B cell (primary cell): Measurements from ENCODE around the gene LLCFC1. TPM values are rescaled to one million over a fixed set of nuclear protein-coding genes. Genes with fewer than 3 reads are reported as not detected.

Experiments
- ATAC-seq: fragments of 200-7000 bp; cut with Tn5 transposase; one replicate; pipeline ENCODE4 v1.10.0; 2021; ENCODE audit warnings: low read depth, mild to moderate bottlenecking, moderate number of reproducible peaks, moderate library complexity
- CTCF ChIA-PET: fragments of 350-600 bp; sonication (Branson Sonifier 250); formaldehyde crosslinking; loops from one replicate; lab custom pipeline; 2021; ENCODE audit warnings: antibody characterized with exemption, inconsistent platforms; lab: Charles Lee
- POLR2A ChIA-PET: fragments of 350-600 bp; sonication (Branson Sonifier 250); formaldehyde crosslinking; loops from one replicate; lab custom pipeline; 2021; ENCODE audit warnings: antibody characterized with exemption; lab: Charles Lee
- DNase-seq: peaks from one replicate; pipeline ENCODE4 v3.0.0; 2013
- H2AFZ ChIP-seq: 2 replicates; pipeline ENCODE4 v1.6.1; 2012; ENCODE audit warnings: mild to moderate bottlenecking, low read depth, low read length; ENCODE audit not compliant: insufficient read depth, poor library complexity, severe bottlenecking
- H3K27ac ChIP-seq, 2 donors: 1 replicate in 1 of 2; 2 replicates in 1 of 2; pipeline ENCODE4 v1.5.1; 2012 to 2013; ENCODE audit warnings: low read length in 2 of 2, mild to moderate bottlenecking in 2 of 2, moderate library complexity in 1 of 2
- H3K27me3 ChIP-seq, 4 experiments: fragments of 200-600 bp in 1 of 4; sonication (generic) in 1 of 4; replicated peaks in 1 of 4; 1 replicate in 2 of 4; 2 replicates in 2 of 4; pipeline versions ENCODE4 v1.6.1 to v1.7.0; 2013 to 2016; ENCODE audit warnings: low read length in 3 of 4, mild to moderate bottlenecking in 2 of 4, mixed read lengths in 1 of 4, moderate library complexity in 1 of 4; ENCODE audit not compliant: insufficient read depth in 4 of 4, control insufficient read depth in 3 of 4; ENCODE audit errors: control extremely low read depth in 1 of 4
- H3K36me3 ChIP-seq, 2 experiments: replicated peaks in 1 of 2; 1 replicate in 1 of 2; 2 replicates in 1 of 2; pipeline versions ENCODE4 v1.6.1 to v1.7.1; 2013; ENCODE audit warnings: low read length in 1 of 2; ENCODE audit not compliant: insufficient read depth in 2 of 2, control insufficient read depth in 1 of 2; ENCODE audit errors: control extremely low read depth in 1 of 2, extremely low read depth in 1 of 2
- H3K4me1 ChIP-seq, 2 donors: fragments of 200-600 bp in 1 of 2; sonication (generic) in 1 of 2; 1 replicate in 1 of 2; 2 replicates in 1 of 2; pipeline versions ENCODE4 v1.5.1 to v1.6.1; 2013 to 2017; ENCODE audit warnings: low read length in 2 of 2; ENCODE audit not compliant: control insufficient read depth in 2 of 2, insufficient read depth in 2 of 2
- H3K4me2 ChIP-seq: replicated peaks from 2 replicates; pipeline ENCODE3; 2012; ENCODE audit warnings: mild to moderate bottlenecking, low read depth, low read length; ENCODE audit not compliant: poor library complexity, severe bottlenecking
- H3K4me3 ChIP-seq, 5 experiments: fragments of 200-600 bp in 1 of 5; sonication (generic) in 1 of 5; 1 replicate in 3 of 5; 2 replicates in 2 of 5; pipeline versions ENCODE4 v1.5.1 to v1.7.0; 2011 to 2016; ENCODE audit warnings: low read length in 4 of 5, mild to moderate bottlenecking in 4 of 5, low read depth in 2 of 5, control low read depth in 1 of 5, moderate library complexity in 1 of 5; ENCODE audit not compliant: insufficient read depth in 1 of 5; ENCODE audit errors: control extremely low read depth in 1 of 5, extremely low read depth in 1 of 5
- H3K79me2 ChIP-seq: fragments of 200-600 bp; sonication (generic); one replicate; pipeline ENCODE4 v1.6.0; 2016; ENCODE audit warnings: low read length; ENCODE audit not compliant: control insufficient read depth, insufficient read depth
- H3K9ac ChIP-seq: fragments of 200-600 bp; sonication (generic); 2 replicates; pipeline ENCODE4 v1.6.1; 2017; ENCODE audit warnings: mild to moderate bottlenecking, low read length, moderate library complexity
- H3K9me3 ChIP-seq, 3 donors: one replicate each; pipeline versions ENCODE4 v1.6.1 to v1.7.1; 2013; ENCODE audit warnings: low read length in 2 of 3; ENCODE audit not compliant: control insufficient read depth in 2 of 3, insufficient read depth in 1 of 3; ENCODE audit errors: control extremely low read depth in 1 of 3
- H4K20me1 ChIP-seq: 2 replicates; pipeline ENCODE4 v1.6.0; 2012; ENCODE audit warnings: mild to moderate bottlenecking, low read length; ENCODE audit not compliant: insufficient read depth, control insufficient read depth, poor library complexity, severe bottlenecking
- H3K27ac Mint-ChIP-seq: one replicate; pipeline ENCODE4 v1.8.0; 2021; ENCODE audit warnings: mixed read lengths
- H3K27me3 Mint-ChIP-seq: one replicate; pipeline ENCODE4 v1.8.0; 2021; ENCODE audit warnings: mixed read lengths
- H3K4me1 Mint-ChIP-seq: one replicate; pipeline ENCODE4 v1.8.0; 2021; ENCODE audit warnings: mixed read lengths
- H3K4me3 Mint-ChIP-seq: one replicate; pipeline ENCODE4 v1.8.0; 2021; ENCODE audit warnings: mixed read lengths
- H3K9me3 Mint-ChIP-seq: one replicate; pipeline ENCODE4 v1.8.0; 2022; ENCODE audit warnings: mixed read lengths; ENCODE audit not compliant: insufficient read depth
- CTCF ChIP-seq: fragments of 200-600 bp; IDR thresholded peaks from one replicate; pipeline ENCODE4 v1.8.0; 2022; ENCODE audit warnings: antibody characterized with exemption, mild to moderate bottlenecking
- EZH2 ChIP-seq: IDR thresholded peaks from 2 replicates; pipeline ENCODE4 v1.6.1; 2012; ENCODE audit warnings: borderline replicate concordance, low read depth, mild to moderate bottlenecking, moderate library complexity, low read length; ENCODE audit not compliant: insufficient read depth, poor library complexity, severe bottlenecking
- WGBS: methylation state at CpG from one replicate; pipeline ENCODE4 v1.1.5; 2013; ENCODE audit warnings: missing lambda C conversion rate; ENCODE audit not compliant: insufficient coverage; 5-methylcytosine and 5-hydroxymethylcytosine counted together
- intact Hi-C: fragments of 100-400 bp; cut with micrococcal nuclease; formaldehyde crosslinking; loops from one replicate; pipeline ENCODE4 v1.10.0; 2022
- polyA plus RNA-seq: library from polyadenylated mRNA; depleted of rRNA; stranded (reverse); fragments of >200 nt; gene quantifications from 2 replicates; pipeline ENCODE4 v1.2.3, GENCODE V29; 2012
- total RNA-seq, 2 donors: library from RNA; stranded (reverse); fragments of 120-200 nt in 1 of 2; gene quantifications; 1 replicate in 1 of 2; 2 replicates in 1 of 2; pipeline versions ENCODE4 v1.2.3 to v1.2.4, GENCODE V29; 2013 to 2022

LLCFC1 gene
- total and polyA plus RNA-seq, 2 donors (not counting 1 experiment from before 2014, with no cell fraction given) = not detected

DNA sequence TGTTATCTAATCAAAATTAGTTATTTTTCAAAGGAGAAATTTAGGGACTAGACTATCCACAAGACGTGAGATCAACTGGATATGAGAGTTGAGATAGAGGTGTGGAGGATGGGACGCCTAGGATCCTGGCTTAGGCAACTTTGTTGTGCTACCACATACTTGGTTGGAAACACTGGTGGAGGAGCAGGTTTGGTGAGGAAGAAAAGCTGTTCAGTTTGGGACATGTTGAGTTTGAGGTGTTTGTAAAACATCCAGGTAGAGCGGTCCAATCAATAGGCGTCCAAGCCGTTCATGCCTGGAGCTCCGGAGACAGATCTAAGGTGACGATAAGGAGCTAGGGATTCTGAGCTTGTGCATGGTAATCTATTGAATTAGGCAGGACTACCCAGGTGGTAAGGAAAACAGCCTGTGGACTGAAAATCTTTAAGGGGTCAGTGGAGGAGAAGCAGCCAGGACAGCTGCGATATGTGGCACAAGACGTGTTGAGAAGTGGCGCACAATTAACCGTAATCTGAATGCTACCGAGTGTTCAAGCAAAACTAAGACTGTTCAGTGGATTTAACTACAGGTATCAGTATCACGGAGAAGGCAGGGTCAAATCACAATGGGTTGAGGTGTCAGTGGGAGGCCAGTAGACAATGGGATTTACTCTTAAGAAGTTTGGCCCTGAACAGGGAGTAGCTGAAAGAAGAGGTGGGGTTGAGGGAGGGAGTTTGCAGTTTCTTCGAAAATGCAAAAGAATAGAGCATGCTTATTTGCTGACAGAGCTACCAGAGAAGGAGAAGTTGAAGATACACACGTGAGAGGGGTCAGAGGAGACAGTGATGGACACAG lies 37.6 kb upstream of the LLCFC1 start:
- WGBS = 93% methylated on average over 15 of the region's 15 CpGs
- Histone ChIP-seq H3K9ac (no peak overlapping the region), H3K36me3 (no peaks in the 10 kb centered on the region), H3K27me3 (peaks cover 0 to 6% (median 2%) of the 10 kb centered on the region in 4 experiments), H3K27ac (no peak overlapping the region), H2AFZ (no peak overlapping the region), H3K4me2 (no peak overlapping the region), H3K4me1 (no peaks in the 10 kb centered on the region), H4K20me1 (no peaks in the 10 kb centered on the region), H3K79me2 (no peaks in the 10 kb centered on the region), H3K4me3 (no peak overlapping the region), H3K9me3 (peaks cover 0 to 8% (median 3%) of the 10 kb centered on the region in 3 donors)
- ATAC-seq (no peak), DNase-seq (no peak)
- ChIA-PET POLR2A (no interaction called here), CTCF (interaction anchor here (1.5 to 2.4 kb wide), 2 partner anchors 9 to 16 kb away, joined by 4 to 7 read pairs; no protein-coding TSS in a partner anchor)
- intact Hi-C loops = no loop called here
- Mint-ChIP-seq H3K27ac (no peak overlapping the region), H3K4me3 (no peak overlapping the region), H3K4me1 (no peaks in the 10 kb centered on the region), H3K9me3 (no peaks in the 10 kb centered on the region), H3K27me3 (peaks cover 22% of the 10 kb centered on the region)
- TF ChIP-seq CTCF = no peak
- no peak for TF ChIP-seq EZH2

- H2AFZ ChIP-seq = no peak overlapping the region
- H3K36me3 ChIP-seq = no peaks in the 10 kb centered on the region
- peaks cover 0 to 8% (median 0%) of the 10 kb centered on the region in 4 experiments for H3K27me3 ChIP-seq
- H3K4me1 Mint-ChIP-seq = no peaks in the 10 kb centered on the region
- no peak overlapping the region for H3K27ac ChIP-seq
- peak; percentile 10 for DNase-seq
- no peaks in the 10 kb centered on the region for H4K20me1 ChIP-seq
- ChIA-PET POLR2A (no interaction called here), CTCF (interaction anchor here (1.0 kb wide), 1 partner anchor 23 kb away, joined by 3 read pairs; no protein-coding TSS in a partner anchor)
- H3K4me3 Mint-ChIP-seq = no peak overlapping the region
- H3K4me3 ChIP-seq = no peak overlapping the region
- intact Hi-C loops = no loop called here
- H3K9ac ChIP-seq = no peak overlapping the region
- TF ChIP-seq CTCF (no peak), EZH2 (no peak)
- ATAC-seq = no peak
- no peaks in the 10 kb centered on the region for H3K79me2 ChIP-seq
- no peak overlapping the region for H3K4me2 ChIP-seq
- H3K27ac Mint-ChIP-seq = no peak overlapping the region
- no peaks in the 10 kb centered on the region for H3K4me1 ChIP-seq
- no peaks in the 10 kb centered on the region for H3K9me3 Mint-ChIP-seq
- peaks cover 0 to 8% (median 3%) of the 10 kb centered on the region in 3 donors for H3K9me3 ChIP-seq
- H3K27me3 Mint-ChIP-seq = peaks cover 30% of the 10 kb centered on the region
Observed at GRCh38 chr7:142904128-142904527, 35.2 kb upstream of the LLCFC1 start.
